Fibroblast of lung (primary cell): ENCODE measurements around the gene NDOR1.

Experiments used
- EZH2 ChIP-seq: IDR thresholded peaks from 2 replicates; pipeline ENCODE4 v1.5.1; 2012; ENCODE audit warnings: low read length, control low read depth, mild to moderate bottlenecking; ENCODE audit errors: missing control alignments
- TF ChIP-seq, protein P1 (sequence below), 2 donors: IDR thresholded peaks in 1 of 2; conservative IDR thresholded peaks in 1 of 2; 1 replicate in 1 of 2; 2 replicates in 1 of 2; pipeline ENCODE4 v1.5.1; 2011 to 2012; ENCODE audit warnings: low read length in 2 of 2, control low read depth in 1 of 2, inconsistent platforms in 1 of 2, low read depth in 1 of 2, mild to moderate bottlenecking in 1 of 2

DNA sequence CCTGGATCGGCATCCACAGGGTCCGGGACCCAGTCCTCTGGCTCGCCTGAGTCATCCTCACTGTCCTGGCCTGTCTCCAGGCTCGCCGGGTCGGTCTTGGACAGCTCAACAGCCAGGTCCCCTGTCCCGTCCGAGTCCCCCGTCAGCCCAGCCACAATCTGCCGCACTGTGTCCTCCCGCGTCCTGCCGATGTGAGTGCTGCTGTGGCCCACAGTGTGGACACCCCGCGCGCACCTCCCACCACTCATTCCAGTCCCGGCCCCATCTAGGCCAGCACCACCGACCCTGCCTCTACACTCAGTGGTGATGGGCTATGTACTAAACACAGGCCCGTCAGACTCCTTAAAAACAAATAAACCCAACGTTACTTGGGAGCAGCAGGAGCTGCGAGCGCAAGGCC is 23.8 kb upstream of the NDOR1 start:
- TF ChIP-seq EZH2 = no peak
- TF ChIP-seq, protein P1, sequence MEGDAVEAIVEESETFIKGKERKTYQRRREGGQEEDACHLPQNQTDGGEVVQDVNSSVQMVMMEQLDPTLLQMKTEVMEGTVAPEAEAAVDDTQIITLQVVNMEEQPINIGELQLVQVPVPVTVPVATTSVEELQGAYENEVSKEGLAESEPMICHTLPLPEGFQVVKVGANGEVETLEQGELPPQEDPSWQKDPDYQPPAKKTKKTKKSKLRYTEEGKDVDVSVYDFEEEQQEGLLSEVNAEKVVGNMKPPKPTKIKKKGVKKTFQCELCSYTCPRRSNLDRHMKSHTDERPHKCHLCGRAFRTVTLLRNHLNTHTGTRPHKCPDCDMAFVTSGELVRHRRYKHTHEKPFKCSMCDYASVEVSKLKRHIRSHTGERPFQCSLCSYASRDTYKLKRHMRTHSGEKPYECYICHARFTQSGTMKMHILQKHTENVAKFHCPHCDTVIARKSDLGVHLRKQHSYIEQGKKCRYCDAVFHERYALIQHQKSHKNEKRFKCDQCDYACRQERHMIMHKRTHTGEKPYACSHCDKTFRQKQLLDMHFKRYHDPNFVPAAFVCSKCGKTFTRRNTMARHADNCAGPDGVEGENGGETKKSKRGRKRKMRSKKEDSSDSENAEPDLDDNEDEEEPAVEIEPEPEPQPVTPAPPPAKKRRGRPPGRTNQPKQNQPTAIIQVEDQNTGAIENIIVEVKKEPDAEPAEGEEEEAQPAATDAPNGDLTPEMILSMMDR (conservative IDR thresholded peaks at IDR 0.05 in 1 of 2, IDR thresholded peaks at IDR 0.05 in 1 of 2; ENCODE audit: low read depth in 1 of 2, low read length in 2 of 2) = no peak
